Psoas muscle (tissue), 8 donors: ENCODE results near the gene SPTBN5. TPM values are rescaled to one million over a fixed set of nuclear protein-coding genes. Genes with fewer than 3 reads are reported as not detected.

Experiments
- ATAC-seq, 4 donors: fragments of 200-7000 bp; cut with Tn5 transposase; one replicate each; pipeline ENCODE4 v1.9.1; 2020; ENCODE audit warnings: moderate library complexity in 3 of 4, mild to moderate bottlenecking in 2 of 4
- DNase-seq, 2 donors: peaks; one replicate each; pipeline ENCODE4 v3.0.0-alpha.2; 2020
- H3K27ac ChIP-seq: fragments of 200-600 bp; one replicate; pipeline ENCODE4 v1.8.0; 2022
- H3K27me3 ChIP-seq, 3 donors: fragments of 200-600 bp in 1 of 3; one replicate each; pipeline versions ENCODE4 v1.6.1 to v1.8.0; 2013 to 2022; ENCODE audit warnings: low read length in 2 of 3, mild to moderate bottlenecking in 2 of 3, moderate library complexity in 1 of 3; ENCODE audit not compliant: insufficient read depth in 3 of 3
- H3K36me3 ChIP-seq, 2 donors: fragments of 200-600 bp in 1 of 2; one replicate each; pipeline versions ENCODE4 v1.6.1 to v1.8.0; 2013 to 2022; ENCODE audit warnings: low read depth in 1 of 2, mild to moderate bottlenecking in 1 of 2, moderate library complexity in 1 of 2; ENCODE audit not compliant: insufficient read depth in 1 of 2
- H3K4me1 ChIP-seq: fragments of 200-600 bp; one replicate; pipeline ENCODE4 v1.8.0; 2022
- H3K4me3 ChIP-seq: fragments of 200-600 bp; one replicate; pipeline ENCODE4 v1.8.0; 2022; ENCODE audit warnings: mild to moderate bottlenecking
- H3K9me3 ChIP-seq: fragments of 200-600 bp; one replicate; pipeline ENCODE4 v1.8.0; 2022
- WGBS, 3 donors: extraction: QIAGEN DNeasy Blood & Tissue Kit; methylation state at CpG; one replicate each; pipeline versions ENCODE4 v1.1.6 to v1.1.7; 2013; 5-methylcytosine and 5-hydroxymethylcytosine counted together
- intact Hi-C, 2 donors: fragments of 100-400 bp; cut with DNase I; formaldehyde crosslinking; loops; one replicate each; pipeline versions ENCODE4 v1.11.0 to v1.14.2; 2022
- polyA plus RNA-seq, 3 donors: library from polyadenylated mRNA; stranded (reverse); fragments of 200-250 nt; gene quantifications; one replicate each; pipeline ENCODE4 v1.2.3, GENCODE V29; 2013
- total RNA-seq, 4 donors: library from RNA; stranded (reverse); fragmentation: NEBNext Ultra II Directional in 2 of 4; extraction: Animal tissue kit (Norgen Biotek cat#: 25700) in 2 of 4; gene quantifications; one replicate each; pipeline versions ENCODE4 v1.2.1 to v1.2.4, GENCODE V29; 2021 to 2023
- TF ChIP-seq, protein P1 (sequence below): fragments of 200-600 bp; IDR thresholded peaks from one replicate; pipeline ENCODE4 v1.8.0; 2022; ENCODE audit warnings: antibody characterized with exemption
- donor health status: healthy with polysubstance abuse.
- donor health status: DM: no; HTN: no; CAD: no; lungs with moderate emphysema.
- donor health status: Bipolar disorder and iron deficiency.
- donor health status: healthy.
- donor health status: DM: yes; HTN: yes; CAD: no.
- donor health status: DM: no; HTN: no; CAD: no.
- donor health status: DM: no; HTN: no; CAD: no.
- donor health status: DM: yes; HTN: yes; CAD: no.

SPTBN5 gene
- total and polyA plus RNA-seq, 7 donors = 0.10 to 0.47 (median 0.22) TPM

DNA sequence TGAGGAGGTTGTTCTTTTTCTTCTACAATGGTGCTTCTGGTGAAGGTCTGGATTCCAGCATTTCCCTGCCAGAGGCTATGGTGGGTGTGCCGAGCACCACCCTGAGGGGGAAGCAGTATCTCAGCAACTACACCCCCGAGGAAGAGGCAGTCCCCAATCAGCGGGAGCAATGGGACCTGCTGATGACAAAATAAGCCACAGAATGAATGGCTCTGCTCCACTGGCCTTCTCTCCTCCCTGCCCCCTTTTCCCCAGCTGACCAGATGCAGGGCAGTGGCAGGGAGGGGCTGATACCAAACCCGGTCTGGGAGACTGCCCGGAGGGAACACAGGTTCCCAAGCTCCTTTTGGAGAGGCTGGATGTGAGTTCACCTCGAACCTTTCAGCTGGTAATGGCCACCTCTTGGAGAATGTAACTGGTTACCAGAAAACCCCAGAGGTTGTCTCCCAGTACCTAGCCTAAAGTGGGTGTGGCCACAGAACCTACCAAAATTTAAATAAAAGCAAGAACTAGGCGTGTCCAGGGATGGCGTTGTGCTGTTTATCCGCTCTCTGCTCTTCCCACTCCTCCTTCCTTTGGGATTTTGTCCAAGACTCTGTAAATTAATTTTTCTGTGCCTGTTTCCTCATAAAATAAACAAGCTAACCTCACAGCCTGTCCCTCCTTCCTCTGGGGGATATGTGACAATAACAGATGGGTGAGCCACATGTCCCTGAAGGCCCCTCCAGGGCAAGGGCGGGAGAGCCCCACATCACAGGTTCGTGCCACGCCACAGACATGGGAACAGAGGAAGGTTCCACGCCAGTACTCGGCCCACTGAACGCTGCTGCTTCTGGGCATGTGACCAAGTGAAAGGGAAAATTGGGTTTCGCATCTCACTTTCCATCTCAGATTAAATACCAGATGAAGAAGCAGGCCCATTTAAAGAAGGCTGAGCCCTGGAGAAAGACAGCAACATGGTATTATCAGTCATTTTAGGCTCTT is 35.1 kb upstream of the SPTBN5 start:
- TF ChIP-seq, protein P1, sequence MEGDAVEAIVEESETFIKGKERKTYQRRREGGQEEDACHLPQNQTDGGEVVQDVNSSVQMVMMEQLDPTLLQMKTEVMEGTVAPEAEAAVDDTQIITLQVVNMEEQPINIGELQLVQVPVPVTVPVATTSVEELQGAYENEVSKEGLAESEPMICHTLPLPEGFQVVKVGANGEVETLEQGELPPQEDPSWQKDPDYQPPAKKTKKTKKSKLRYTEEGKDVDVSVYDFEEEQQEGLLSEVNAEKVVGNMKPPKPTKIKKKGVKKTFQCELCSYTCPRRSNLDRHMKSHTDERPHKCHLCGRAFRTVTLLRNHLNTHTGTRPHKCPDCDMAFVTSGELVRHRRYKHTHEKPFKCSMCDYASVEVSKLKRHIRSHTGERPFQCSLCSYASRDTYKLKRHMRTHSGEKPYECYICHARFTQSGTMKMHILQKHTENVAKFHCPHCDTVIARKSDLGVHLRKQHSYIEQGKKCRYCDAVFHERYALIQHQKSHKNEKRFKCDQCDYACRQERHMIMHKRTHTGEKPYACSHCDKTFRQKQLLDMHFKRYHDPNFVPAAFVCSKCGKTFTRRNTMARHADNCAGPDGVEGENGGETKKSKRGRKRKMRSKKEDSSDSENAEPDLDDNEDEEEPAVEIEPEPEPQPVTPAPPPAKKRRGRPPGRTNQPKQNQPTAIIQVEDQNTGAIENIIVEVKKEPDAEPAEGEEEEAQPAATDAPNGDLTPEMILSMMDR = no peak
- 19 to 29% (median 19%) methylated on average over 16 of the region's 16 CpGs for WGBS, 3 donors
- DNase-seq (peak; percentile 49 to 75), ATAC-seq (peak; percentile 77 to 85 (median 82))
- no peak overlapping the region for H3K4me3 ChIP-seq
- H3K36me3 ChIP-seq = no peaks in the 10 kb centered on the region
- H3K9me3 ChIP-seq = no peaks in the 10 kb centered on the region
- H3K27ac ChIP-seq = peak overlapping the region; percentile 61
- H3K27me3 ChIP-seq = no peaks in the 10 kb centered on the region
- intact Hi-C loops = loop anchor here in 1 of 2 donors (5.0 kb wide), 1 partner anchor 43 kb away; the partner anchor contains the start of gene EHD4
- peaks cover 47% of the 10 kb centered on the region for H3K4me1 ChIP-seq

DNA sequence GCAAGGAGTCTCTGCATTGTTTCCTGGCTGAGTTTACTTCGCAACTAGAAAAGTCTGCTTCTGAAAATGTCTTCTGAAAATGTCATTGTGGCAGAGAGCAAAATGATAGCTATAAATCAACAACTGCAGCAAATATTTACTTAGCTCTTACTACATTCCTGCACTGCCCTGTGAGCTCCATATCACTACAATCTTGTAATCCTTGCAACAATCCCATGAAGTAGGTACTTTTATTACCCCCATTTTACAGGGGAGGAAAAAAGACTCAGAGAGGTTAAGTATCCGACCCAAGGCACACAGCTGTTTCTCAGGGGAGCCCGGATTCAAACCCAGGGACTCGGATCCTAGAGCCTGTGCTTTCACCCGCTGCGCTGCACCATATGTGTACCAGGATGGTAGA is 34.2 kb upstream of the SPTBN5 start:
- intact Hi-C loops = loop anchor here in 1 of 2 donors (5.0 kb wide), 1 partner anchor 44 kb away; the partner anchor contains the start of gene EHD4
- no peaks in the 10 kb centered on the region for H3K9me3 ChIP-seq
- DNase-seq (no peak), ATAC-seq (no peak)
- peaks cover 41% of the 10 kb centered on the region for H3K4me1 ChIP-seq
- no peaks in the 10 kb centered on the region for H3K36me3 ChIP-seq
- H3K27ac ChIP-seq = no peak overlapping the region
- H3K27me3 ChIP-seq = no peaks in the 10 kb centered on the region
- TF ChIP-seq, protein P1 = no peak
- no peak overlapping the region for H3K4me3 ChIP-seq
- 74 to 89% (median 79%) methylated on average over 6 of the region's 6 CpGs for WGBS, 3 donors

DNA sequence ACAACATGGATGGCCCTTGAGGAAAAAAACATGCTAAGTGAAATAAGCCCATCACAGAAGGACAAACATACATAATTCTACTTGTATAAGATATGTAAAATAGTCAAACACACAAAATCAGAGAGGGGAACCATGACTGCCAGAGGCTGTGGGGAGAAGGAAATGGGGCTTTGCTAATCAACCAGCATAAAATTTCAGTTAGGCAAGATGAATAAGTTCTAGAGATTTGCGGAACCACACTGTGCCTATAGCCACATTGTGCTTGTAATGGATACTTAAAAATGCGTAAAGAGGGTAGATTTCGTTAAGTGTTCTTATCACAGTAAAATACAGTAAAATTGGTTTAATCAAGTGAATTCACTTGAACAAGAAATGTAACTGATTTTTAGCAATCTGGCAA is 33.7 kb upstream of the SPTBN5 start:
- Histone ChIP-seq H3K27me3 (no peaks in the 10 kb centered on the region), H3K27ac (no peak overlapping the region), H3K4me3 (no peak overlapping the region), H3K36me3 (no peaks in the 10 kb centered on the region), H3K4me1 (peaks cover 41% of the 10 kb centered on the region), H3K9me3 (no peaks in the 10 kb centered on the region)
- DNase-seq = no peak
- intact Hi-C loops = loop anchor here in 1 of 2 donors (5.0 kb wide), 1 partner anchor 45 kb away; the partner anchor contains the start of gene EHD4
- no peak for ATAC-seq
- 81 to 97% (median 94%) methylated on average over 3 of the region's 3 CpGs for WGBS, 3 donors
- TF ChIP-seq, protein P1 = no peak

DNA sequence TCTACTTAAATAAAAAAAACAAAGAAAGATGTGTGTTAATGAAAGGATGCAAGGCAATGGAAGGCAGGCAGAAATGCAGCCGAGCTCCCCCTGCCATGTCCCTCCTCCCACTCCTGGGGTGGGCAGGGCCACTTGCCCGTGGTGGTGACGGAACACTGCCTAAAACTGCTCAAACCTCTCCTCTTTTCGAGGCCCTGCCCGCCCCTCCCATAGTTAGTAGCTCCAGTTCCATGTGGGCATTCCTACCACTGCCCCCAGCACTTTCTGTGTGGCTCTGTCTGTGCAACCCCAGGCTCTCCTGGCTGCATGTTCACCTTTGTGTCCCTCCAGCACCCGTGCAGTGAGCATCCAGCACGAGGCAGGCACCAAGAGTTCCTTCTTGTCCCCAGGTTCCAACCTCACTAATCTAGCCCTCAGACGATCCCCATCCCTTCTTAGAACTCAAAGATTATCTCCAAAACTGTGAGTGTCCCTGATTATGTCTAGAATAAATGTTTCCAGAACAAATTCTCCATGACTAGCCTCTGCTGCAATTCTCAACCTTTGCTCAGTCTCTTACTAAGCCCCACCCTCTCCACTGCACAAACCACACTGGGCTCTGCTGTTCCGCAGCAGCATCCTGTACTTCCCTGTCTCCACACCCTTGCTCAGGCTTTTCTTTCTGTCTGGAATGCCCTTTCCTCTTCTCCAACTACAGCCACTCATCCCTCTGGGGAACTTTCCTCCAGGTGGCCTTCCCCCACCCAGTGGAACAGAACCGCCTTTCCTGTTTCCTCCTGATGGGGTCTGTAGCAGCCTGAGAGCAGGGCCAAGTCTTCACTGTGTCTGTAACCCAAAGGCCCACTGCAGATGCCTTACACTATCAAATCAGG is 32.6 kb upstream of the SPTBN5 start:
- Histone ChIP-seq H3K9me3 (no peaks in the 10 kb centered on the region), H3K27me3 (no peaks in the 10 kb centered on the region), H3K27ac (peak overlapping the region; percentile 2), H3K36me3 (no peaks in the 10 kb centered on the region), H3K4me3 (no peak overlapping the region), H3K4me1 (peaks cover 43% of the 10 kb centered on the region)
- DNase-seq (no peak), ATAC-seq (no peak)
- TF ChIP-seq, protein P1 = no peak
- intact Hi-C loops = loop anchor here in 1 of 2 donors (5.0 kb wide), 1 partner anchor 46 kb away; the partner anchor contains the start of gene EHD4
- 63 to 66% (median 65%) methylated on average over 10 of the region's 10 CpGs for WGBS, 3 donors
